ENCODE results near the gene SHISA8. TPM values are rescaled to one million over a fixed set of nuclear protein-coding genes. Genes with fewer than 3 reads are reported as not detected.
A peak's percentile ranks its signal among the peaks of the same experiment; 100 is the strongest.

Gene SHISA8
- total and polyA plus RNA-seq, 10 of the 15 experiments (the other 5 are each of a cell fraction or from before 2014, with no cell fraction given): 0.06 to 10.1 (median 0.25) TPM

GRCh38 chr22:41862530-41863266, 52.2 kb downstream of the SHISA8 start (continued):
- TF ChIP-seq PBX3 (IDR thresholded peaks at IDR 0.05; ENCODE audit: insufficient replicate concordance, low read depth, low read length) (peak; percentile 29), HDAC2 (IDR thresholded peaks at IDR 0.05) (no peak), EGR1 (IDR thresholded peaks at IDR 0.05; ENCODE audit: borderline replicate concordance in 1 of 2, low read depth in 2 of 2, low read length in 2 of 2) (no peak), LARP7 (IDR thresholded peaks at IDR 0.05) (no peak), BCL3 (IDR thresholded peaks at IDR 0.05; ENCODE audit: borderline replicate concordance, insufficient read depth, low read depth, low read length, poor library complexity, severe bottlenecking) (no peak), ZBTB40 (IDR thresholded peaks at IDR 0.05; ENCODE audit: borderline replicate concordance) (no peak), GABPA (IDR thresholded peaks at IDR 0.05; ENCODE audit: low read depth) (no peak), RAD21 (IDR thresholded peaks at IDR 0.05; ENCODE audit: insufficient read depth, low read depth, low read length) (no peak; the same call in 1 of the 2 replicates), IKZF1 (conservative IDR thresholded peaks at IDR 0.05) (peak; percentile 76), CHD1 (IDR thresholded peaks at IDR 0.05; ENCODE audit: low read depth, low read length) (0 out of 2 replicates have a peak, but pooled peaks have one; percentile 18)
- TF ChIP-seq, protein P1, sequence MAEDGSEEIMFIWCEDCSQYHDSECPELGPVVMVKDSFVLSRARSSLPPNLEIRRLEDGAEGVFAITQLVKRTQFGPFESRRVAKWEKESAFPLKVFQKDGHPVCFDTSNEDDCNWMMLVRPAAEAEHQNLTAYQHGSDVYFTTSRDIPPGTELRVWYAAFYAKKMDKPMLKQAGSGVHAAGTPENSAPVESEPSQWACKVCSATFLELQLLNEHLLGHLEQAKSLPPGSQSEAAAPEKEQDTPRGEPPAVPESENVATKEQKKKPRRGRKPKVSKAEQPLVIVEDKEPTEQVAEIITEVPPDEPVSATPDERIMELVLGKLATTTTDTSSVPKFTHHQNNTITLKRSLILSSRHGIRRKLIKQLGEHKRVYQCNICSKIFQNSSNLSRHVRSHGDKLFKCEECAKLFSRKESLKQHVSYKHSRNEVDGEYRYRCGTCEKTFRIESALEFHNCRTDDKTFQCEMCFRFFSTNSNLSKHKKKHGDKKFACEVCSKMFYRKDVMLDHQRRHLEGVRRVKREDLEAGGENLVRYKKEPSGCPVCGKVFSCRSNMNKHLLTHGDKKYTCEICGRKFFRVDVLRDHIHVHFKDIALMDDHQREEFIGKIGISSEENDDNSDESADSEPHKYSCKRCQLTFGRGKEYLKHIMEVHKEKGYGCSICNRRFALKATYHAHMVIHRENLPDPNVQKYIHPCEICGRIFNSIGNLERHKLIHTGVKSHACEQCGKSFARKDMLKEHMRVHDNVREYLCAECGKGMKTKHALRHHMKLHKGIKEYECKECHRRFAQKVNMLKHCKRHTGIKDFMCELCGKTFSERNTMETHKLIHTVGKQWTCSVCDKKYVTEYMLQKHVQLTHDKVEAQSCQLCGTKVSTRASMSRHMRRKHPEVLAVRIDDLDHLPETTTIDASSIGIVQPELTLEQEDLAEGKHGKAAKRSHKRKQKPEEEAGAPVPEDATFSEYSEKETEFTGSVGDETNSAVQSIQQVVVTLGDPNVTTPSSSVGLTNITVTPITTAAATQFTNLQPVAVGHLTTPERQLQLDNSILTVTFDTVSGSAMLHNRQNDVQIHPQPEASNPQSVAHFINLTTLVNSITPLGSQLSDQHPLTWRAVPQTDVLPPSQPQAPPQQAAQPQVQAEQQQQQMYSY (CRISPR knock-in tag; IDR thresholded peaks at IDR 0.05): no peak
- TF ChIP-seq, protein P2, sequence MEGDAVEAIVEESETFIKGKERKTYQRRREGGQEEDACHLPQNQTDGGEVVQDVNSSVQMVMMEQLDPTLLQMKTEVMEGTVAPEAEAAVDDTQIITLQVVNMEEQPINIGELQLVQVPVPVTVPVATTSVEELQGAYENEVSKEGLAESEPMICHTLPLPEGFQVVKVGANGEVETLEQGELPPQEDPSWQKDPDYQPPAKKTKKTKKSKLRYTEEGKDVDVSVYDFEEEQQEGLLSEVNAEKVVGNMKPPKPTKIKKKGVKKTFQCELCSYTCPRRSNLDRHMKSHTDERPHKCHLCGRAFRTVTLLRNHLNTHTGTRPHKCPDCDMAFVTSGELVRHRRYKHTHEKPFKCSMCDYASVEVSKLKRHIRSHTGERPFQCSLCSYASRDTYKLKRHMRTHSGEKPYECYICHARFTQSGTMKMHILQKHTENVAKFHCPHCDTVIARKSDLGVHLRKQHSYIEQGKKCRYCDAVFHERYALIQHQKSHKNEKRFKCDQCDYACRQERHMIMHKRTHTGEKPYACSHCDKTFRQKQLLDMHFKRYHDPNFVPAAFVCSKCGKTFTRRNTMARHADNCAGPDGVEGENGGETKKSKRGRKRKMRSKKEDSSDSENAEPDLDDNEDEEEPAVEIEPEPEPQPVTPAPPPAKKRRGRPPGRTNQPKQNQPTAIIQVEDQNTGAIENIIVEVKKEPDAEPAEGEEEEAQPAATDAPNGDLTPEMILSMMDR (IDR thresholded peaks at IDR 0.05 in 2 of 3, conservative IDR thresholded peaks at IDR 0.05 in 1 of 3; ENCODE audit: control insufficient read depth in 2 of 3, extremely low read depth in 1 of 3, insufficient read depth in 1 of 3, low read depth in 3 of 3, low read length in 3 of 3): no peak
- TF ChIP-seq, protein P3, sequence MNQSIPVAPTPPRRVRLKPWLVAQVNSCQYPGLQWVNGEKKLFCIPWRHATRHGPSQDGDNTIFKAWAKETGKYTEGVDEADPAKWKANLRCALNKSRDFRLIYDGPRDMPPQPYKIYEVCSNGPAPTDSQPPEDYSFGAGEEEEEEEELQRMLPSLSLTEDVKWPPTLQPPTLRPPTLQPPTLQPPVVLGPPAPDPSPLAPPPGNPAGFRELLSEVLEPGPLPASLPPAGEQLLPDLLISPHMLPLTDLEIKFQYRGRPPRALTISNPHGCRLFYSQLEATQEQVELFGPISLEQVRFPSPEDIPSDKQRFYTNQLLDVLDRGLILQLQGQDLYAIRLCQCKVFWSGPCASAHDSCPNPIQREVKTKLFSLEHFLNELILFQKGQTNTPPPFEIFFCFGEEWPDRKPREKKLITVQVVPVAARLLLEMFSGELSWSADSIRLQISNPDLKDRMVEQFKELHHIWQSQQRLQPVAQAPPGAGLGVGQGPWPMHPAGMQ (IDR thresholded peaks at IDR 0.05; ENCODE audit: borderline replicate concordance): no peak
